ENCODE data around the gene LRFN3. TPM values are rescaled to one million over a fixed set of nuclear protein-coding genes. Genes with fewer than 3 reads are reported as not detected.

Gene LRFN3
- total and polyA plus RNA-seq, 2 donors (not counting 1 experiment from before 2014, with no cell fraction given) = 2.2 to 2.6 TPM

GRCh38 chr19:35931874-35932202 is 4.3 kb upstream of the LRFN3 start:
- no peak overlapping the region for H2AFZ ChIP-seq (ENCODE audit: low read length)

GRCh38 chr19:35932291-35932936 is 3.8 kb upstream of the LRFN3 start:
- Histone ChIP-seq H3K4me1 (ENCODE audit: control insufficient read depth, extremely low read depth, insufficient read depth, low read length) (peaks cover 5% of the 10 kb centered on the region), H3K36me3 (ENCODE audit: control insufficient read depth, insufficient read depth, low read length) (no peaks in the 10 kb centered on the region), H3K4me2 (ENCODE audit: extremely low read depth, insufficient read depth, low read length) (no peak overlapping the region), H4K20me1 (ENCODE audit: control insufficient read depth, extremely low read depth, insufficient read depth, low read length) (no peaks in the 10 kb centered on the region), H3K4me3 (replicated peaks in 1 of 4; ENCODE audit: control extremely low read depth in 1 of 4, insufficient read depth in 1 of 4, low read depth in 3 of 4, low read length in 4 of 4) (no peak overlapping the region), H3K27ac (ENCODE audit: insufficient read depth, low read length) (no peak overlapping the region), H3K27me3 (ENCODE audit: control insufficient read depth, insufficient read depth, low read length) (no peaks in the 10 kb centered on the region), H3K9ac (ENCODE audit: insufficient read depth, low read length) (no peak overlapping the region), H3K9me3 (ENCODE audit: control insufficient read depth, insufficient read depth, low read depth, low read length) (no peaks in the 10 kb centered on the region), H2AFZ (ENCODE audit: low read length) (no peak overlapping the region), H3K79me2 (ENCODE audit: control insufficient read depth, insufficient read depth, low read length) (no peaks in the 10 kb centered on the region)
- DNase-seq (ENCODE audit: low read depth in 2 of 2) = no peak
- TF ChIP-seq CTCF (conservative IDR thresholded peaks at IDR 0.05 in 1 of 2, IDR thresholded peaks at IDR 0.05 in 1 of 2; ENCODE audit: low read depth in 1 of 2, low read length in 2 of 2) (no peak), EZH2 (IDR thresholded peaks at IDR 0.05; ENCODE audit: low read length, missing control alignments) (no peak)

More at GRCh38 chr19:35931874-35932202, 4.3 kb upstream of the LRFN3 start:
- Histone ChIP-seq H3K27ac (ENCODE audit: insufficient read depth, low read length) (no peak overlapping the region), H3K4me2 (ENCODE audit: extremely low read depth, insufficient read depth, low read length) (peak overlapping the region; percentile 23), H3K27me3 (ENCODE audit: control insufficient read depth, insufficient read depth, low read length) (no peaks in the 10 kb centered on the region), H3K9ac (ENCODE audit: insufficient read depth, low read length) (no peak overlapping the region), H3K4me3 (replicated peaks in 1 of 4; ENCODE audit: control extremely low read depth in 1 of 4, insufficient read depth in 1 of 4, low read depth in 3 of 4, low read length in 4 of 4) (no peak overlapping the region), H3K36me3 (ENCODE audit: control insufficient read depth, insufficient read depth, low read length) (no peaks in the 10 kb centered on the region), H3K9me3 (ENCODE audit: control insufficient read depth, insufficient read depth, low read depth, low read length) (no peaks in the 10 kb centered on the region), H3K79me2 (ENCODE audit: control insufficient read depth, insufficient read depth, low read length) (no peaks in the 10 kb centered on the region), H3K4me1 (ENCODE audit: control insufficient read depth, extremely low read depth, insufficient read depth, low read length) (peaks cover 5% of the 10 kb centered on the region), H4K20me1 (ENCODE audit: control insufficient read depth, extremely low read depth, insufficient read depth, low read length) (no peaks in the 10 kb centered on the region)
- no peak for DNase-seq (ENCODE audit: low read depth in 2 of 2)
- no peak for TF ChIP-seq EZH2 (IDR thresholded peaks at IDR 0.05; ENCODE audit: low read length, missing control alignments)
- no peak for TF ChIP-seq CTCF (conservative IDR thresholded peaks at IDR 0.05 in 1 of 2, IDR thresholded peaks at IDR 0.05 in 1 of 2; ENCODE audit: low read depth in 1 of 2, low read length in 2 of 2)

GRCh38 chr19:35936738-35937268 is 629 bp downstream of the LRFN3 start:
- DNase-seq (ENCODE audit: low read depth in 2 of 2) = no peak
- H3K36me3 ChIP-seq (ENCODE audit: control insufficient read depth, insufficient read depth, low read length) = peaks cover 4% of the 10 kb centered on the region
- H3K27me3 ChIP-seq (ENCODE audit: control insufficient read depth, insufficient read depth, low read length) = no peaks in the 10 kb centered on the region
- no peaks in the 10 kb centered on the region for H3K79me2 ChIP-seq (ENCODE audit: control insufficient read depth, insufficient read depth, low read length)
- no peak overlapping the region for H2AFZ ChIP-seq (ENCODE audit: low read length)
- H4K20me1 ChIP-seq (ENCODE audit: control insufficient read depth, extremely low read depth, insufficient read depth, low read length) = no peaks in the 10 kb centered on the region
- no peak overlapping the region for H3K27ac ChIP-seq (ENCODE audit: insufficient read depth, low read length)
- H3K4me1 ChIP-seq (ENCODE audit: control insufficient read depth, extremely low read depth, insufficient read depth, low read length) = peaks cover 5% of the 10 kb centered on the region
- no peak for TF ChIP-seq CTCF (conservative IDR thresholded peaks at IDR 0.05 in 1 of 2, IDR thresholded peaks at IDR 0.05 in 1 of 2; ENCODE audit: low read depth in 1 of 2, low read length in 2 of 2)
- no peak for TF ChIP-seq EZH2 (IDR thresholded peaks at IDR 0.05; ENCODE audit: low read length, missing control alignments)
- H3K9me3 ChIP-seq (ENCODE audit: control insufficient read depth, insufficient read depth, low read depth, low read length) = no peaks in the 10 kb centered on the region
- H3K4me3 ChIP-seq (replicated peaks in 1 of 4; ENCODE audit: control extremely low read depth in 1 of 4, insufficient read depth in 1 of 4, low read depth in 3 of 4, low read length in 4 of 4) = peak overlapping the region; percentile 23 to 79 (median 50)
- peak overlapping the region; percentile 49 for H3K4me2 ChIP-seq (ENCODE audit: extremely low read depth, insufficient read depth, low read length)
- H3K9ac ChIP-seq (ENCODE audit: insufficient read depth, low read length) = no peak overlapping the region

Data from fibroblast of lung (primary cell).